Measurements from ENCODE around the gene DENND2A.

DENND2A gene
- 0 reads per million in 3 donors for total RNA-seq

GRCh38 chr7:140640727-140641523 lies at the start of gene DENND2A:
TSS of gene DENND2A (minus strand) at chr7:140640813. CDS start at chr7:140602397, 38,416 bp downstream.
- no peaks in the 10 kb centered on the region for H3K36me3 ChIP-seq (ENCODE audit: control insufficient read depth, insufficient read depth, low read length)
- DNase-seq, result no peak
- peaks cover 10% of the 10 kb centered on the region for H3K4me1 ChIP-seq (ENCODE audit: control insufficient read depth, insufficient read depth, low read length, poor library complexity, severe bottlenecking)
- peak within 1 kb of the TSS; percentile 25 for H3K4me3 ChIP-seq (ENCODE audit: insufficient read depth, low read depth, low read length, poor library complexity, severe bottlenecking)
- H3K27me3 ChIP-seq (replicated peaks; ENCODE audit: control insufficient read depth, insufficient read depth, low read length, poor library complexity, severe bottlenecking), result peaks cover 25% of the 10 kb centered on the region
- no peaks in the 10 kb centered on the region for H3K9me3 ChIP-seq (ENCODE audit: control insufficient read depth, low read length)
- H3K27ac ChIP-seq (ENCODE audit: insufficient read depth, low read length, poor library complexity, severe bottlenecking), result no peak within 1 kb of the TSS

- Histone ChIP-seq H3K27me3 (replicated peaks; ENCODE audit: control insufficient read depth, insufficient read depth, low read length, poor library complexity, severe bottlenecking) (no peaks in the 10 kb centered on the region), H3K36me3 (ENCODE audit: control insufficient read depth, insufficient read depth, low read length) (peaks cover 28% of the 10 kb centered on the region), H3K27ac (ENCODE audit: insufficient read depth, low read length, poor library complexity, severe bottlenecking) (no peak overlapping the region), H3K4me3 (ENCODE audit: insufficient read depth, low read depth, low read length, poor library complexity, severe bottlenecking) (no peak overlapping the region), H3K4me1 (ENCODE audit: control insufficient read depth, insufficient read depth, low read length, poor library complexity, severe bottlenecking) (no peaks in the 10 kb centered on the region), H3K9me3 (ENCODE audit: control insufficient read depth, low read length) (no peaks in the 10 kb centered on the region)
- DNase-seq, result no peak
Measured at GRCh38 chr7:140689199-140690152, 48.9 kb upstream of the DENND2A start.

- H3K36me3 ChIP-seq (ENCODE audit: control insufficient read depth, insufficient read depth, low read length), result peaks cover 34% of the 10 kb centered on the region
Measured at GRCh38 chr7:140688341-140688740, 47.7 kb upstream of the DENND2A start.

GRCh38 chr7:140686921-140687320 lies 46.3 kb upstream of the DENND2A start:
- DNase-seq, result no peak
- no peaks in the 10 kb centered on the region for H3K9me3 ChIP-seq (ENCODE audit: control insufficient read depth, low read length)
- no peak overlapping the region for H3K4me3 ChIP-seq (ENCODE audit: insufficient read depth, low read depth, low read length, poor library complexity, severe bottlenecking)
- no peak overlapping the region for H3K27ac ChIP-seq (ENCODE audit: insufficient read depth, low read length, poor library complexity, severe bottlenecking)
- H3K27me3 ChIP-seq (replicated peaks; ENCODE audit: control insufficient read depth, insufficient read depth, low read length, poor library complexity, severe bottlenecking), result no peaks in the 10 kb centered on the region
- H3K36me3 ChIP-seq (ENCODE audit: control insufficient read depth, insufficient read depth, low read length), result peaks cover 42% of the 10 kb centered on the region
- H3K4me1 ChIP-seq (ENCODE audit: control insufficient read depth, insufficient read depth, low read length, poor library complexity, severe bottlenecking), result no peaks in the 10 kb centered on the region

More at GRCh38 chr7:140688341-140688740, 47.7 kb upstream of the DENND2A start:
- no peaks in the 10 kb centered on the region for H3K9me3 ChIP-seq (ENCODE audit: control insufficient read depth, low read length)
- no peak overlapping the region for H3K27ac ChIP-seq (ENCODE audit: insufficient read depth, low read length, poor library complexity, severe bottlenecking)
- H3K4me1 ChIP-seq (ENCODE audit: control insufficient read depth, insufficient read depth, low read length, poor library complexity, severe bottlenecking), result no peaks in the 10 kb centered on the region
- DNase-seq, result no peak
- no peak overlapping the region for H3K4me3 ChIP-seq (ENCODE audit: insufficient read depth, low read depth, low read length, poor library complexity, severe bottlenecking)
- no peaks in the 10 kb centered on the region for H3K27me3 ChIP-seq (replicated peaks; ENCODE audit: control insufficient read depth, insufficient read depth, low read length, poor library complexity, severe bottlenecking)

- Histone ChIP-seq H3K4me1 (ENCODE audit: control insufficient read depth, insufficient read depth, low read length, poor library complexity, severe bottlenecking) (no peaks in the 10 kb centered on the region), H3K36me3 (ENCODE audit: control insufficient read depth, insufficient read depth, low read length) (peaks cover 43% of the 10 kb centered on the region), H3K27me3 (replicated peaks; ENCODE audit: control insufficient read depth, insufficient read depth, low read length, poor library complexity, severe bottlenecking) (no peaks in the 10 kb centered on the region), H3K9me3 (ENCODE audit: control insufficient read depth, low read length) (no peaks in the 10 kb centered on the region), H3K27ac (ENCODE audit: insufficient read depth, low read length, poor library complexity, severe bottlenecking) (no peak overlapping the region), H3K4me3 (ENCODE audit: insufficient read depth, low read depth, low read length, poor library complexity, severe bottlenecking) (no peak overlapping the region)
- no peak for DNase-seq
Measured at GRCh38 chr7:140685407-140686087, 44.9 kb upstream of the DENND2A start.

- H3K27me3 ChIP-seq (replicated peaks; ENCODE audit: control insufficient read depth, insufficient read depth, low read length, poor library complexity, severe bottlenecking), result no peaks in the 10 kb centered on the region
- no peaks in the 10 kb centered on the region for H3K4me1 ChIP-seq (ENCODE audit: control insufficient read depth, insufficient read depth, low read length, poor library complexity, severe bottlenecking)
- H3K9me3 ChIP-seq (ENCODE audit: control insufficient read depth, low read length), result no peaks in the 10 kb centered on the region
- DNase-seq, result no peak
- H3K27ac ChIP-seq (ENCODE audit: insufficient read depth, low read length, poor library complexity, severe bottlenecking), result no peak overlapping the region
- no peak overlapping the region for H3K4me3 ChIP-seq (ENCODE audit: insufficient read depth, low read depth, low read length, poor library complexity, severe bottlenecking)
- peaks cover 40% of the 10 kb centered on the region for H3K36me3 ChIP-seq (ENCODE audit: control insufficient read depth, insufficient read depth, low read length)
Measured at GRCh38 chr7:140684066-140684950, 43.7 kb upstream of the DENND2A start.

GRCh38 chr7:140683657-140684056 lies 43.0 kb upstream of the DENND2A start:
- Histone ChIP-seq H3K27ac (ENCODE audit: insufficient read depth, low read length, poor library complexity, severe bottlenecking) (no peak overlapping the region), H3K36me3 (ENCODE audit: control insufficient read depth, insufficient read depth, low read length) (peaks cover 38% of the 10 kb centered on the region)
- no peak for DNase-seq

GRCh38 chr7:140681766-140682165 lies 41.2 kb upstream of the DENND2A start:
- Histone ChIP-seq H3K27me3 (replicated peaks; ENCODE audit: control insufficient read depth, insufficient read depth, low read length, poor library complexity, severe bottlenecking) (no peaks in the 10 kb centered on the region), H3K36me3 (ENCODE audit: control insufficient read depth, insufficient read depth, low read length) (peaks cover 29% of the 10 kb centered on the region)
- DNase-seq, result no peak

More at GRCh38 chr7:140683657-140684056, 43.0 kb upstream of the DENND2A start:
- H3K4me3 ChIP-seq (ENCODE audit: insufficient read depth, low read depth, low read length, poor library complexity, severe bottlenecking), result no peak overlapping the region
- no peaks in the 10 kb centered on the region for H3K27me3 ChIP-seq (replicated peaks; ENCODE audit: control insufficient read depth, insufficient read depth, low read length, poor library complexity, severe bottlenecking)
- H3K9me3 ChIP-seq (ENCODE audit: control insufficient read depth, low read length), result no peaks in the 10 kb centered on the region
- no peaks in the 10 kb centered on the region for H3K4me1 ChIP-seq (ENCODE audit: control insufficient read depth, insufficient read depth, low read length, poor library complexity, severe bottlenecking)

GRCh38 chr7:140680886-140681285 lies 40.3 kb upstream of the DENND2A start:
- peaks cover 26% of the 10 kb centered on the region for H3K36me3 ChIP-seq (ENCODE audit: control insufficient read depth, insufficient read depth, low read length)
- no peaks in the 10 kb centered on the region for H3K4me1 ChIP-seq (ENCODE audit: control insufficient read depth, insufficient read depth, low read length, poor library complexity, severe bottlenecking)
- no peak overlapping the region for H3K4me3 ChIP-seq (ENCODE audit: insufficient read depth, low read depth, low read length, poor library complexity, severe bottlenecking)
- H3K9me3 ChIP-seq (ENCODE audit: control insufficient read depth, low read length), result no peaks in the 10 kb centered on the region
- H3K27me3 ChIP-seq (replicated peaks; ENCODE audit: control insufficient read depth, insufficient read depth, low read length, poor library complexity, severe bottlenecking), result no peaks in the 10 kb centered on the region
- DNase-seq, result no peak
- no peak overlapping the region for H3K27ac ChIP-seq (ENCODE audit: insufficient read depth, low read length, poor library complexity, severe bottlenecking)

More at GRCh38 chr7:140681766-140682165, 41.2 kb upstream of the DENND2A start:
- no peaks in the 10 kb centered on the region for H3K9me3 ChIP-seq (ENCODE audit: control insufficient read depth, low read length)
- H3K27ac ChIP-seq (ENCODE audit: insufficient read depth, low read length, poor library complexity, severe bottlenecking), result no peak overlapping the region
- no peaks in the 10 kb centered on the region for H3K4me1 ChIP-seq (ENCODE audit: control insufficient read depth, insufficient read depth, low read length, poor library complexity, severe bottlenecking)
- H3K4me3 ChIP-seq (ENCODE audit: insufficient read depth, low read depth, low read length, poor library complexity, severe bottlenecking), result no peak overlapping the region
